Upper lobe of left lung (tissue), 6 donors: ENCODE data around the gene PLXNA2. TPM values are rescaled to one million over a fixed set of nuclear protein-coding genes. Genes with fewer than 3 reads are reported as not detected.

ENCODE experiments used
- ATAC-seq, 2 donors: fragments of 200-7000 bp; cut with Tn5 transposase; one replicate each; pipeline ENCODE4 v1.9.1; 2022; ENCODE audit warnings: mild to moderate bottlenecking in 2 of 2, moderate library complexity in 2 of 2; ENCODE audit not compliant: low FRiP score in 2 of 2
- DNase-seq, 2 donors: peaks; one replicate each; pipeline ENCODE4 v3.0.0-alpha.2; 2019 to 2020
- H3K27ac ChIP-seq, 4 donors: fragments of 200-600 bp; sonication (generic); one replicate each; pipeline ENCODE4 v1.5.1; 2016 to 2019
- H3K27me3 ChIP-seq, 4 donors: fragments of 200-600 bp; sonication (generic); one replicate each; pipeline ENCODE4 v1.5.1; 2017 to 2019
- H3K36me3 ChIP-seq, 4 donors: fragments of 200-600 bp; sonication (generic); one replicate each; pipeline ENCODE4 v1.5.1; 2016 to 2019
- H3K4me1 ChIP-seq, 4 donors: fragments of 200-600 bp; sonication (generic); one replicate each; pipeline ENCODE4 v1.5.1; 2018 to 2019
- H3K4me3 ChIP-seq, 4 donors: fragments of 200-600 bp; sonication (generic); one replicate each; pipeline ENCODE4 v1.5.1; 2017 to 2019; ENCODE audit warnings: mild to moderate bottlenecking in 2 of 4, moderate library complexity in 1 of 4
- H3K9me3 ChIP-seq, 4 donors: fragments of 200-600 bp; sonication (generic); one replicate each; pipeline ENCODE4 v1.5.1; 2018 to 2019
- EP300 ChIP-seq, 4 donors: sonication (generic); formaldehyde crosslinking; IDR thresholded peaks; one replicate each; pipeline ENCODE4 v1.5.1; 2017; ENCODE audit warnings: antibody characterized with exemption in 4 of 4, control low read depth in 2 of 4
- POLR2A ChIP-seq, 4 donors: fragments of 450-650 bp; IDR thresholded peaks; one replicate each; pipeline ENCODE4 v1.5.1; 2016 to 2017; ENCODE audit warnings: antibody characterized with exemption in 4 of 4, mild to moderate bottlenecking in 2 of 4
- POLR2AphosphoS5 ChIP-seq, 2 donors: sonication (generic); formaldehyde crosslinking; IDR thresholded peaks; one replicate each; pipeline ENCODE4 v1.5.1; 2017; ENCODE audit warnings: antibody characterized with exemption in 2 of 2
- WGBS, 2 donors: methylation state at CpG; one replicate each; pipeline ENCODE4 v1.1.5; 2017 to 2018; 5-methylcytosine and 5-hydroxymethylcytosine counted together
- total RNA-seq, 6 donors: library from RNA; depleted of rRNA in 4 of 6; stranded (reverse); fragments of >200 nt in 4 of 6; gene quantifications; one replicate each; pipeline versions ENCODE4 v1.1.0 to v1.2.1, GENCODE V29; 2016 to 2021
- TF ChIP-seq, protein P1 (sequence below), 6 experiments: fragments of 450-650 bp in 4 of 6; fragments of 200-600 bp in 2 of 6; sonication (generic) in 2 of 6; IDR thresholded peaks; one replicate each; pipeline ENCODE4 v1.5.1; 2016 to 2019; ENCODE audit warnings: antibody characterized with exemption in 6 of 6
- donor health status: DM: no; HTN: no; CAD: no; lungs with moderate emphysema.
- donor health status: DM: no; HTN: yes; CAD: no; lungs with severe emphysema.

The PLXNA2 gene
- total RNA-seq, 6 donors from 2014 or later = 77.5 to 150 (median 101) TPM

DNA sequence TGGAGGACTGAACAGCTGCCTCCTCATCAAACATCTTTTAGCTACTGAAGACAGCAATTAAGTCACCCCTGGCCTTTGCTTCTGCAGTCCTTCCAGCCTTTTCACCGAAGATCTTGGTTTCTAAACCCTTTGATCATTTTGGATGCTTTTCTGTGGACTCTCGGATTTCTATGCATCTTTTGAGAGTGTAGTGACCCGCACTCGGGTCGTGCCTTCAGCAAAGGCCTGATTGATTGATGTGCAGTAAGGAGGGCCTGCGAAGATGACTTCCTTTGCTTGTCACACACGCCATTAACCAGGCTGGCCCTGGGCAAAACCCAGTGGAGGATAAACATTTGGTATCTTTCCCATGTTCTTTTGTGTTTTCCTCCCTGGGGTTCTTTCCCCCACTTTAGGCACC lies 175.8 kb downstream of the PLXNA2 start:
- Histone ChIP-seq H3K27ac (no peak overlapping the region), H3K4me1 (peaks cover 0 to 3% (median 0%) of the 10 kb centered on the region in 4 donors), H3K27me3 (no peaks in the 10 kb centered on the region), H3K4me3 (no peak overlapping the region), H3K9me3 (no peaks in the 10 kb centered on the region), H3K36me3 (peaks cover 0 to 93% (median 50%) of the 10 kb centered on the region in 4 donors)
- TF ChIP-seq POLR2A (IDR thresholded peaks at IDR 0.05) (no peak), EP300 (IDR thresholded peaks at IDR 0.05) (no peak), POLR2AphosphoS5 (IDR thresholded peaks at IDR 0.05) (no peak)
- TF ChIP-seq, protein P1, sequence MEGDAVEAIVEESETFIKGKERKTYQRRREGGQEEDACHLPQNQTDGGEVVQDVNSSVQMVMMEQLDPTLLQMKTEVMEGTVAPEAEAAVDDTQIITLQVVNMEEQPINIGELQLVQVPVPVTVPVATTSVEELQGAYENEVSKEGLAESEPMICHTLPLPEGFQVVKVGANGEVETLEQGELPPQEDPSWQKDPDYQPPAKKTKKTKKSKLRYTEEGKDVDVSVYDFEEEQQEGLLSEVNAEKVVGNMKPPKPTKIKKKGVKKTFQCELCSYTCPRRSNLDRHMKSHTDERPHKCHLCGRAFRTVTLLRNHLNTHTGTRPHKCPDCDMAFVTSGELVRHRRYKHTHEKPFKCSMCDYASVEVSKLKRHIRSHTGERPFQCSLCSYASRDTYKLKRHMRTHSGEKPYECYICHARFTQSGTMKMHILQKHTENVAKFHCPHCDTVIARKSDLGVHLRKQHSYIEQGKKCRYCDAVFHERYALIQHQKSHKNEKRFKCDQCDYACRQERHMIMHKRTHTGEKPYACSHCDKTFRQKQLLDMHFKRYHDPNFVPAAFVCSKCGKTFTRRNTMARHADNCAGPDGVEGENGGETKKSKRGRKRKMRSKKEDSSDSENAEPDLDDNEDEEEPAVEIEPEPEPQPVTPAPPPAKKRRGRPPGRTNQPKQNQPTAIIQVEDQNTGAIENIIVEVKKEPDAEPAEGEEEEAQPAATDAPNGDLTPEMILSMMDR (IDR thresholded peaks at IDR 0.05) = no peak
- no peak for DNase-seq
- 85 to 86% methylated on average over 7 of the region's 7 CpGs for WGBS, 2 donors
- ATAC-seq = no peak

DNA sequence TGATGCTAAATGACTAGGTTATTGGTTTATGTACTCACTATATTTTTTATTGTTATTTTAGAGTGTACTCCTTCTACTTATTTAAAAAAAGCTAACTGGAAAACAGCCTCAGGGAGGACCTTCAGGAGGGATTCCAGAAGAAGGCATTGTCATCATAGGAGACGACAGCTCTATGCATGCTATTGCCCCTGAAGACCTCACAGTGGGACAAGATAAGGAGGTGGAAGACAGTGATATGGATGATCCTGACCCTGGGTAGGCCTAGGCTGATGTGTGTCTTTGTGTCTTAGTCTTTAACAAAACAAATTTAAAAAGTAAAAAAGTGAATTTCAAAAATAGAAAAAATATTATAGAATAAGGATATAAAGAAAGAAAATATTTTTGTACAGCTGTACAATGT lies 177.6 kb downstream of the PLXNA2 start:
- ATAC-seq (no peak), DNase-seq (no peak)
- Histone ChIP-seq H3K4me3 (no peak overlapping the region), H3K27me3 (no peaks in the 10 kb centered on the region), H3K27ac (no peak overlapping the region), H3K36me3 (peaks cover 0 to 92% (median 50%) of the 10 kb centered on the region in 4 donors), H3K4me1 (peaks cover 0 to 3% (median 0%) of the 10 kb centered on the region in 4 donors), H3K9me3 (no peaks in the 10 kb centered on the region)
- 96% methylated on average over 1 of the region's 1 CpG for WGBS, 2 donors
- no peak for TF ChIP-seq POLR2AphosphoS5 (IDR thresholded peaks at IDR 0.05)
- TF ChIP-seq EP300 (IDR thresholded peaks at IDR 0.05) = no peak
- no peak for TF ChIP-seq POLR2A (IDR thresholded peaks at IDR 0.05)
- TF ChIP-seq, protein P1 (IDR thresholded peaks at IDR 0.05) = no peak

DNA sequence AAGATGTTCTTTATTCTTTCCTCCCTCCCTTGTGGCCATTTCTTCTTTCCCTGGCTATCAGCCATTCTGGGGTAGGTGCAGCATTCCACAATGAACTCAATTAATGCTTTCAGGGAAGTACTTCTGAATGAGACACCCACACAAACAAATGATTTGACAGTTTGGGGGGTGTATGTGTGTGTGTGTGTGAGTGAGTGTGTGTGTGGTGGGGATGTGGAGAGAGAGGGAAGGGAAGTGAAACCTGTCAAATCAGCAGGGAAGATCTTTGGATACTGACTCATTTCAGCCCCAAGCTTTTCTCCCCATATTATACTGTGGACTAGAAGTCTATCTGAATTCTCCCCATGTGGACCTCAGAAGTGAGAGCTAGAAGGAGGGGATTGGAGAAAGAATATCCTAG lies 178.3 kb downstream of the PLXNA2 start:
- H3K36me3 ChIP-seq = peaks cover 0 to 91% (median 47%) of the 10 kb centered on the region in 4 donors
- peaks cover 0 to 3% (median 0%) of the 10 kb centered on the region in 4 donors for H3K4me1 ChIP-seq
- H3K27me3 ChIP-seq = no peaks in the 10 kb centered on the region
- ATAC-seq (peak; percentile 38 to 74), DNase-seq (no peak)
- no peaks in the 10 kb centered on the region for H3K9me3 ChIP-seq
- TF ChIP-seq EP300 (IDR thresholded peaks at IDR 0.05) (no peak), POLR2A (IDR thresholded peaks at IDR 0.05) (no peak), POLR2AphosphoS5 (IDR thresholded peaks at IDR 0.05) (no peak)
- TF ChIP-seq, protein P1 (IDR thresholded peaks at IDR 0.05) = no peak
- no peak overlapping the region for H3K4me3 ChIP-seq
- H3K27ac ChIP-seq = no peak overlapping the region

DNA sequence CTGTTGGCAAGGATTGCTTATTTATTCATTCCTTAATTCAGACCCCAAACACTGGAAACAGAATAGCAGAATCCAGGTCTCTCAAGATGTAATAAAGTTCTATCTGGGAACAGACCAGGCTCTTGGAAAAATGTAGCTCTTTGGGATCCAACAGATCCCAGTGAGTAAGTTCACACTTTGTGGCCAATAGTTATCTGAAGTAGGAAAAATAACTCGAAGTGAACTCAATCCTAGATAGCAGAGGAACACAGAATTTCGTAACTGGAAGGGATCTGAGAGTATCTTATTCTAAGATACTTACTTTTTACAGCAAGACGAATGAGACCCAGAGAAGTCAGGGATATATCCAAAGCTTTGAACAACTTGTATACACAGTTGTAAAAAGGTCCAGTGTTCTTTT lies 182.6 kb downstream of the PLXNA2 start:
- TF ChIP-seq EP300 (IDR thresholded peaks at IDR 0.05) = no peak
- TF ChIP-seq POLR2A (IDR thresholded peaks at IDR 0.05) = no peak
- TF ChIP-seq, protein P1 (IDR thresholded peaks at IDR 0.05) = no peak
- TF ChIP-seq POLR2AphosphoS5 (IDR thresholded peaks at IDR 0.05) = no peak
- Histone ChIP-seq H3K4me1 (peaks cover 0 to 3% (median 0%) of the 10 kb centered on the region in 4 donors), H3K36me3 (peaks cover 11 to 92% (median 59%) of the 10 kb centered on the region in 4 donors), H3K27ac (no peak overlapping the region), H3K27me3 (no peaks in the 10 kb centered on the region), H3K9me3 (no peaks in the 10 kb centered on the region), H3K4me3 (no peak overlapping the region)
- WGBS, 2 donors = 71 to 76% methylated on average over 3 of the region's 3 CpGs
- no peak for DNase-seq
- ATAC-seq = no peak

DNA sequence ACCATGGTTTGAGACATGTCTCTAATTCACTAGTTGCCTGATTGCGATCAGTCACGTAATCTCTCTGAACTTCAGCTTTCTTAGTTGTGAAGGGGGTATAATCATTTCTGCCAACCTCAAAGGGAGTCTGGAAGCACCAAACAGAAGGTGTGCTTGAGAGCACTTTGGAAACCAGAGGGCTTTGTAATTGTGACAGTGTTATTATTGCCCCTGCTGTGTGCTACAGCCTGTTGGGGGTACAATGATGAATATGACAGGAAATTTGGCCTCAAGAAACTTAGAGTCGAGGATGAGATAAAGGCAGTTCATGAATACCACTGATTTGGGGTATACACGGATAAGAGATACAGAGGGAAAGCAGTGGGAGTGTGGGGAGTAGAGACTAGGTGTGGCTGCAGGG lies 183.1 kb downstream of the PLXNA2 start:
- WGBS, 2 donors = 81 to 84% methylated on average over 4 of the region's 4 CpGs
- peaks cover 0 to under 1% (median 0%) of the 10 kb centered on the region in 4 donors for H3K4me1 ChIP-seq
- ATAC-seq (no peak), DNase-seq (no peak)
- TF ChIP-seq POLR2AphosphoS5 (IDR thresholded peaks at IDR 0.05) (no peak), POLR2A (IDR thresholded peaks at IDR 0.05) (no peak)
- no peak overlapping the region for H3K4me3 ChIP-seq
- no peaks in the 10 kb centered on the region for H3K27me3 ChIP-seq
- H3K36me3 ChIP-seq = peaks cover 11 to 92% (median 61%) of the 10 kb centered on the region in 4 donors
- no peak overlapping the region for H3K27ac ChIP-seq
- no peaks in the 10 kb centered on the region for H3K9me3 ChIP-seq
